ENCODE data around the gene PRKG1. TPM values are rescaled to one million over a fixed set of nuclear protein-coding genes. Genes with fewer than 3 reads are reported as not detected.
"Not testable (repeated sequence)": the region's sequence is repeated elsewhere in the genome, so short reads cannot be mapped to it uniquely, and the experiment has no call there.

PRKG1 gene
- total RNA-seq, 1 donor from 2014 or later: not detected

GRCh38 chr10:52145636-52146035 lies 1071.3 kb downstream of the PRKG1 start:
- intact Hi-C loops (cut with micrococcal nuclease): no loop called here

DNA sequence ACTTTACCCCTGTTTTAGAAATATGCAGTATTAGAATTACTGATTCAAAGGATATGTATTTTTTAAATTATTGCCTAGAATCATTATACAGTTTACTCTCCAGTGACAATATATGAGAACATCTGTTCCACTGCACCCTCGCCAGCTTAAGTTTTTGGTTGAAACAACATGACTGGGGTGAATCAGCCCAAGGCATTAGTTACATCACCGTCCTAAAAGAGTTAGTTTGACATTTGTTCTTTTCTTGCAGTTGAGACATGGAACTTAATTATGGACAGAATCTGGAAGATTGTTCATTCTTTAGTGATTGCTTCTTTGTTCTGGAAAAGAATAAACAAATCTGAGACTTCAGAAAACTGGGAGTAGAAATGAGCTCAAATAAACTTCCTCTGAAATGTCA lies 1072.5 kb downstream of the PRKG1 start:
- intact Hi-C loops (cut with micrococcal nuclease): no loop called here

GRCh38 chr10:52170776-52171175 lies 1096.5 kb downstream of the PRKG1 start:
- intact Hi-C loops (cut with micrococcal nuclease): no loop called here

- intact Hi-C loops (cut with micrococcal nuclease): no loop called here
Measured at GRCh38 chr10:52172581-52172980, 1098.3 kb downstream of the PRKG1 start.

DNA sequence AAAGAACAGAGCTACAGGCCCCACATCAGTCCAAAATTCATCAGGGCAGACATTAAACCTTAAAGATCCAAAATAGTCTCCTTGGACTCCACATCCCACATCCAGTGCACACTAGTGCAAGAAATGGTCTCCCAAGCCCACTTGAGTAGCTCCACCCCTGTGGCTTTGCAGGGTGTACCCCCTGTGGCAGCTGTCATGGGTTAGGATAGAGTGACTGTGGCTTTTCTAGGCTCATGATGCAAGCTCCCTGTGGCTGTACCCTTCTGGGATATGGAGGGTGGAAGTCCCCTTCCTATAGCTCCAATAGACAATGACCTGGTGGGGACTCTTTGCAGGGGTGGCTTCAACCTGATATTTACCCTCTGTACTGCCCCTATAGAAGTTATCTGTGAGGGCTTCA lies 1111.0 kb downstream of the PRKG1 start:
- intact Hi-C loops (cut with micrococcal nuclease): no loop called here

DNA sequence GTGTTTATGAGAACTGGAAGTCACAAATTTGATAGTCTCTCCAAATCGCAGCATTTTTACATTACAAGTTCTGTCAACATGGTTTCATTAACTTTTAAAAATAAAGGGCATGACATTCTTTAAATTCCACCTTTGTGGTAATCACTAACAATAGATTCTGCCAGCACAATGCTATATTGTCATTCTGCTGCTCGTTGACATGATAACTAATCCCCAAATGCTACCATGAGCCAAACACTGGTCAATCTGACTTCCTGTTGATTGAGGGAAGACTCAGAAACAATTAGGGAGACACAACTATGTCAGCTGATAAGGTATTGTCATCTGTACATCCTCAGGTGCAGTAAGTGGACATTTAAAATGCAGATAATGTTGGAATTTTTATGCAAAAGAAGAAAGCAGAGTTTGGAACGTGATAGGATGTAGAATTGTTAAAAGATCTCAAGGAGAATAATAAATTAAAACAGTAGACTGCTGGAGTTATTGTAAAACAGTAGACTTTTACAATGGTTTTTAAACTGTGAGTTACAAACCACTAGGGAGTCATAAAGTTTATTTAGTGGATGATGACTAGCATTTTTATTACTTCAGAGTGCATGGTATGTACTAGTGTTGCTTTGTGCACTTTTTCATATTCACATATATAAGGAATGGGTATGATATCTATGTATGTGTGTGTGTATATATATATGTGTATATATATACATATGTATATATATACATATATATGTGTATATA lies 1113.4 kb downstream of the PRKG1 start:
- intact Hi-C loops (cut with micrococcal nuclease): no loop called here

DNA sequence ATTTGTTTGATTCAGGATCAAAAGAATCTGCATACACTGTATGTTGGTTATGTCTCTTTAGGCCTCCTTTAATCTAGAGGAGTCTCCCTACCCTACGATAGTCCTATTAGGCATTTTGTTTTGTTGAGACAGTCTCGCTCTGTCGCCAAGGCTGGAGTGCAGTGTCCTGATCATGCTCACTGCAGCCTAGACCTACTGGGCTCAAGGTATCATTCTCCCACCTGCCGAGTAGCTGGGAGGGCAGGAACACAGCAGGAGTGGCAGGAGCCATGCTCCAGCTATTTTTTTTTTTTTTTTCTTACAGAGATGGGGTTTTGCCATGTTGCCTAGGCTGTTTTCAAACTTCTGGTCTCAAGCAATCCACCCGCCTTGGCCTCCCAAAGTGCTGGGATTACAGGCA lies 1116.8 kb downstream of the PRKG1 start:
- intact Hi-C loops (cut with micrococcal nuclease): no loop called here

DNA sequence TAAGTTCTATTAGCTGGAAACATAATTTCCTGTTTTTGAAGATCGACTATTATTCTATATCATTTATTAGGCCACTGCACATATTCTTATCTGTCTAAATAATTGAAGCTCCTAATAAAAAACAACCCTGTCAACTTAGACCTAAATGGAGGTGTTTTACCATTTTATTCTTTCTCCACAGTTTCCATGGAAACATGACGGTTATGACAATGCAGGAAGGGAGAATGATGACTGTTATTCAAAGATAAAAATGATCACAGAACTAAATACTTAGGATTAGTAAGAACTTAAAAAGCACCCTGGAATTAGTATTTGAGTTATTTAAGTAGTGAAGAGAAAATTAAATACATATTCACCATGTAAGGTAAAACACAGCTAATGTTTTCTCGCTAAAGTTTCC lies 1119.9 kb downstream of the PRKG1 start:
- intact Hi-C loops (cut with micrococcal nuclease): no loop called here

DNA sequence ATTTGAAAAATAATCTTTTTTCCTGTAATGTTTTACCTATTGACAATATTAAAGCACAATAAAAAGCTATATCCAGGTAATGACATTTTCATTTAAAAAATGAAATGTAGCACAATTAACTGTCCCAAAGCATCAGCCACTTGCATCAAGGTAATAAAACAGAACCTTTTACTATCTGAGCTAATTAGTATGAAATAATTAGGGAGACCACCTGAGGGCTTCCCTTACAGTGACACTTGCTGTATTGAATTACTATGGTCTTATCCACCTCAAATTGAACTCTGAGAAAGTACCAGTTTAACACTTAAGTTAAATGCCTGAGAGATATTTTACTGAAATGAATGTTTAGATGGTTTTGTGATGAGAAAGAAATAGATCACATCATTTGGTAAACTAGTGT lies 1120.4 kb downstream of the PRKG1 start:
- intact Hi-C loops (cut with micrococcal nuclease): no loop called here

DNA sequence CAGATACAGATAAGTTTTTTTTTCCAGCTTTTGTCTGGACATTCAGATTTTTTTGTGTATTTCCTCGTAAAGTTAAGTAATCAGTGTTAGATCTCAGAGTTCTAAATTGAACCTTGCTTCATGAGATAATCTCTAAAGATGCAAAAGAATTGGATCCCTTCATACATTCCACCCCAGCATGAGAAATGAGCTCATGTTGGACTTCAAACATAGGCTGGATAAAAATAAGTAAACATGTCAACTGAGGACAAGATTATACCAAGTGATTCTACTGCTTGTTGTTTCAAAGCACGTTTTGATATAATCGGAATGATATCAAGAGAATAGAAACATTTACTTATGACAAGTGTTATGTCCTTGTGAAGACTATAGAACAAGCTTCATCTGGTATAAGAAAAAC lies 1122.8 kb downstream of the PRKG1 start:
- intact Hi-C loops (cut with micrococcal nuclease): no loop called here

- intact Hi-C loops (cut with micrococcal nuclease): no loop called here
Measured at GRCh38 chr10:52198540-52198939, 1124.3 kb downstream of the PRKG1 start.

- intact Hi-C loops (cut with micrococcal nuclease): not testable (repeated sequence)
Measured at GRCh38 chr10:52204906-52205305, 1130.6 kb downstream of the PRKG1 start.

- intact Hi-C loops (cut with micrococcal nuclease): no loop called here
Measured at GRCh38 chr10:52208365-52208764, 1134.1 kb downstream of the PRKG1 start.

DNA sequence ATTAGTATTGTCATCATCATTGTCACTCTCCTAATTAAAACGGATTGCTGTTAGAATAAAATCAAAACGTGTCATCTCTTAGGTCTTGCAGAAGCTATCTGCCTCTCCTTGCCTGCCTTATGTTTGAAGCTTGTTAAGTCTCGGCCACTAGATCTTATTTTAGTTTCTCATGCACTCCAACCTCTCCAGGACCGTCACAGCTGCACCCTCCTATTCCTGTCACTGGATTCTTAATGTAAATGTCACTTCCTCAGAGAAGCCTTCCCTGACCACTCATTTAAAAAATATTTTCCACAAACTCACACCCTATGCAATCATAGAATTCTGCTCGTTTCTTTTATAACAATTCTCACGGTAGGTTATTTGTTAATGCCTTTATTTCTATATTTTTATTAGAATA lies 1135.9 kb downstream of the PRKG1 start:
- intact Hi-C loops (cut with micrococcal nuclease): loop anchor here (10.0 kb wide), 1 partner anchor 255 kb away; no protein-coding TSS in a partner anchor

DNA sequence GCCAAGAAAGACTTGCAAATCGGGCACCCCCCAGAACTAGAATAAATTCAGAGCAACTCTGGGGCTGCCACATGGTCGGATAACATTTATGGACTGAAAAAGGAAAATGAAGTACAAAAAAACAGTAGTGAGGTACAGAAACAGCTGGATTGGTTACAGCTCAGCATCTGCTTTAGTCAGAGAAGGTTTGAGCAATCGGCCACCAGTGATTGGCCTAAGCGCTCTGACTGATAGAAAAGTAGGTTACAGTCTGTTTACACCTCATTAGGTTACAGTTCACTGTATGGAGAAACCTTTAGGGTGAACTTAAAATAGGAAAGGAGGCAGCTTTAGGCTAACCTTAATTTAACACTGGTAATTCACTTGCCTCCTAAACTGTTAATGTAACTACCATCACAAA lies 1137.8 kb downstream of the PRKG1 start:
- intact Hi-C loops (cut with micrococcal nuclease): loop anchor here (10.0 kb wide), 1 partner anchor 257 kb away; no protein-coding TSS in a partner anchor

DNA sequence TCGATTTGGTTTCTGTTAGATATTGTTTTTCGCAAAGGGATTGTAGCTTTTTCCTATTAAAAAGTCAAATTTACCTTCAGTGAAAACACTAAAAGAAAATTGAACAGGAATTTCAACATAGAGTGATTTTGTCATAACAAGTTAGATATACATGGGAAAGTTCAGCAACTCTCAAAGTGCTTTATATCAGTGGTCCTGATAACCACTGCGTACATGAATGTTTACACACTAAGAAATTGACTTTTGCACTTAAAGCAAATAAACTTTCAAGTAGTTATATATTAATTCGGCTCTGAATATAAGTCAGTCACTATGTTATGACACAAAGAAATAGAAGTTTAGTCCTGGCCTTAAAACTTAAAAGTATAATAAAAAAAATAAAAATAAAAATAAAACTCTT lies 1138.5 kb downstream of the PRKG1 start:
- intact Hi-C loops (cut with micrococcal nuclease): loop anchor here (10.0 kb wide), 1 partner anchor 258 kb away; no protein-coding TSS in a partner anchor

DNA sequence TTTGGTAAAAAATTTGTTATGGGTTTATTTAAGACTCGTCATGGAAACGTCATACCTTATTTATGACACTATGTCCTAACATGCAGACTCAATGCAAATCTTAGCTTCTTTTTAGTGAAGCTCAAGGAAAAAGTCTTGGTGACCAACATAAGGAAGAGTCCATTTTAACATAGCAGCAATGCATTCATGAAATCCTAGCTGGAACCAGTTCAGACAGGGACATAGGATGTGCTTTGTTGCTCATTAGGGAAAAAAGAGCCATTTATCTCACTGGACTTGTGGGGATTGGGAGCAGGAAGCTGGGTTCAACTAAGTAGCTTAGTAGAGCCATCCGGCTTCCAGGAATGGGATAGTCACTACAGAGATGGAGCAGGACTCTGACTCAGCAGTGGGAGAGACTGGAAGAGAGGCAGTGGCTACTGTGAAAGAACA lies 1139.0 kb downstream of the PRKG1 start:
- intact Hi-C loops (cut with micrococcal nuclease): loop anchor here (10.0 kb wide), 1 partner anchor 259 kb away; no protein-coding TSS in a partner anchor

- intact Hi-C loops (cut with micrococcal nuclease): loop anchor here (1.0 to 10.0 kb wide), 4 partner anchors 261 to 1205 kb away; no protein-coding TSS in a partner anchor
Measured at GRCh38 chr10:52215745-52216361, 1141.6 kb downstream of the PRKG1 start.

DNA sequence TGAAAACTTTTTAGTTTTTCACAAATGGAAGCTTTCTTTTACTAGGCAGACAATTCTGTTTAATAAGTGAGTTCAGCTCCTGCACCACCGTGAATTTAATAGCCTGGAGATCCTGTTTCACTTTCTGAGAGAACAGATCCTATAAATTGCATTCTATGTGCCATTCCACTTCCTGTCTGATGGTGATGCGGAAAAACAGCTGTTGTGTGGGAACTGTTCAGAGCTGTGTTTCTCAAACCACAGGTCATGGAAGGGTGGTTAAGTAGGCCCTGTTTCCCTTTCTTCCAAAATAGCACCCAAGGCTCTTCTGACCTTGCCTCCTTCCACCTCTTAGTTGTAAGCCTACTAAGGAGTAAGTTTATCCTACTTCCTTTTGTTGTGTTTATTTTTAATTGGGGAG lies 1142.6 kb downstream of the PRKG1 start:
- intact Hi-C loops (cut with micrococcal nuclease): loop anchor here (5.0 to 10.0 kb wide), 2 partner anchors 262 to 845 kb away; no protein-coding TSS in a partner anchor

GRCh38 chr10:52217531-52217930 lies 1143.2 kb downstream of the PRKG1 start:
- intact Hi-C loops (cut with micrococcal nuclease): loop anchor here (5.0 to 10.0 kb wide), 2 partner anchors 263 to 845 kb away; no protein-coding TSS in a partner anchor

DNA sequence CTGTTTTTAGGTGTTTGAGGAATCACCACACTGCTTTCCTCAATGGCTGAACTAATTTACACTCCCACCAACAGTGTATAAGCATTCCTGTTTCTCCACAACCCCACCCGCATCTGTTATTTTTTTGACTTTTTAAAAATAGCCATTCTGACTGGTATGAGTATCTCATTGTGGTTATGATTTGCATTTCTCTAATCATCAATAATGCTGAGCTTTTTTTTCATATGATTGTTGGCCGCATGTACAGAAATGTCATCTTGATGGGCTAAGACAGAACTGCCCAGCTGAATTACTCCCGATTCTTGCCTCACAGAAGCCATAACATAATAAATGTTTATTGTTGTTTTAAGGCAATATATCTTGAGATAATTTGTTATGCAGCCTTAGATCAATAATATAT lies 1146.7 kb downstream of the PRKG1 start:
- intact Hi-C loops (cut with micrococcal nuclease): no loop called here

DNA sequence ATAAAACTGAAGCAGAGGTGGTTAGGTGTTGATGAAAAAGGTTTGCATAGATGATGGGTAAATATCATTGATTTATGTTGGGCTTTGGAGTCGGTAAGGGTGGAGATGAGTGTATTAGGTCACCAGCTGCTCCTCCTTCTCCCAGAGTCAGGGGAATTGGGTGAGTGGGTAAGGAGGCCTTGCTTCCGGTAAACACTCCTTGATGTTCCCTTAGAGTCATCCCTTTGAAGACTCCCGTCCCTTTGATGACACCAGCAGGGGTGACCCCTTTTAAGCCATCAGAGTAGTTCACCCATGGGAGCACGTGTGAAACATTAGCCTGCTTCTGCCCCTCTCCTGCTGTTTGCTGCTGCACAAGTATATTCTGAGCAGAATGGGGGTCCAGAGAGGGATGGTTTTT lies 1147.6 kb downstream of the PRKG1 start:
- intact Hi-C loops (cut with micrococcal nuclease): no loop called here
